Measurements from ENCODE around the gene MPV17L2. TPM values are rescaled to one million over a fixed set of nuclear protein-coding genes. Genes with fewer than 3 reads are reported as not detected.

The MPV17L2 gene
- total RNA-seq, 4 donors from 2014 or later: 13.8 to 30.7 (median 22.4) TPM

GRCh38 chr19:18233224-18233825, 40.3 kb downstream of the MPV17L2 start:
- peak; percentile 26 for ATAC-seq
- no peak overlapping the region for H3K4me3 ChIP-seq
- H3K9me3 ChIP-seq: peaks cover 0 to 17% (median 0%) of the 10 kb centered on the region in 3 donors
- no peaks in the 10 kb centered on the region for H3K36me3 ChIP-seq
- H3K27ac ChIP-seq: no peak overlapping the region
- peaks cover 0 to 6% (median 0%) of the 10 kb centered on the region in 3 donors for H3K4me1 ChIP-seq
- TF ChIP-seq, protein P1, sequence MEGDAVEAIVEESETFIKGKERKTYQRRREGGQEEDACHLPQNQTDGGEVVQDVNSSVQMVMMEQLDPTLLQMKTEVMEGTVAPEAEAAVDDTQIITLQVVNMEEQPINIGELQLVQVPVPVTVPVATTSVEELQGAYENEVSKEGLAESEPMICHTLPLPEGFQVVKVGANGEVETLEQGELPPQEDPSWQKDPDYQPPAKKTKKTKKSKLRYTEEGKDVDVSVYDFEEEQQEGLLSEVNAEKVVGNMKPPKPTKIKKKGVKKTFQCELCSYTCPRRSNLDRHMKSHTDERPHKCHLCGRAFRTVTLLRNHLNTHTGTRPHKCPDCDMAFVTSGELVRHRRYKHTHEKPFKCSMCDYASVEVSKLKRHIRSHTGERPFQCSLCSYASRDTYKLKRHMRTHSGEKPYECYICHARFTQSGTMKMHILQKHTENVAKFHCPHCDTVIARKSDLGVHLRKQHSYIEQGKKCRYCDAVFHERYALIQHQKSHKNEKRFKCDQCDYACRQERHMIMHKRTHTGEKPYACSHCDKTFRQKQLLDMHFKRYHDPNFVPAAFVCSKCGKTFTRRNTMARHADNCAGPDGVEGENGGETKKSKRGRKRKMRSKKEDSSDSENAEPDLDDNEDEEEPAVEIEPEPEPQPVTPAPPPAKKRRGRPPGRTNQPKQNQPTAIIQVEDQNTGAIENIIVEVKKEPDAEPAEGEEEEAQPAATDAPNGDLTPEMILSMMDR (IDR thresholded peaks at IDR 0.05): no peak
- no peak for TF ChIP-seq EP300 (IDR thresholded peaks at IDR 0.05)
- no peak for TF ChIP-seq POLR2A (IDR thresholded peaks at IDR 0.05)
- TF ChIP-seq POLR2AphosphoS5 (IDR thresholded peaks at IDR 0.05): no peak
- H3K27me3 ChIP-seq: peaks cover 93% of the 10 kb centered on the region
- 0 to 27% methylated on average over 1 to 16 of the region's 37 CpGs for WGBS, 2 donors (ENCODE audit: low coverage in 1 of 2)

GRCh38 chr19:18234194-18234593, 41.2 kb downstream of the MPV17L2 start:
- Histone ChIP-seq H3K4me1 (peaks cover 0 to 6% (median 0%) of the 10 kb centered on the region in 3 donors), H3K27me3 (peaks cover 91% of the 10 kb centered on the region), H3K36me3 (no peaks in the 10 kb centered on the region), H3K4me3 (no peak overlapping the region), H3K9me3 (peaks cover 0 to 17% (median 0%) of the 10 kb centered on the region in 3 donors), H3K27ac (no peak overlapping the region)
- ATAC-seq: no peak
- 90% methylated on average over 2 of the region's 6 CpGs; no CpG with 5 or more reads in 1 of the 2 donors for WGBS, 2 donors (ENCODE audit: low coverage in 1 of 2)
- TF ChIP-seq EP300 (IDR thresholded peaks at IDR 0.05): no peak
- TF ChIP-seq, protein P1 (IDR thresholded peaks at IDR 0.05): no peak

GRCh38 chr19:18239303-18239702, 46.3 kb downstream of the MPV17L2 start:
- Histone ChIP-seq H3K36me3 (no peaks in the 10 kb centered on the region), H3K27ac (no peak overlapping the region), H3K4me1 (no peaks in the 10 kb centered on the region), H3K9me3 (no peaks in the 10 kb centered on the region), H3K27me3 (peaks cover 55% of the 10 kb centered on the region), H3K4me3 (no peak overlapping the region)
- TF ChIP-seq EP300 (IDR thresholded peaks at IDR 0.05) (no peak), POLR2AphosphoS5 (IDR thresholded peaks at IDR 0.05) (no peak), POLR2A (IDR thresholded peaks at IDR 0.05) (no peak)
- TF ChIP-seq, protein P1 (IDR thresholded peaks at IDR 0.05): no peak
- 19 to 32% methylated on average over 3 to 12 of the region's 12 CpGs for WGBS, 2 donors (ENCODE audit: low coverage in 1 of 2)
- ATAC-seq: no peak

DNA sequence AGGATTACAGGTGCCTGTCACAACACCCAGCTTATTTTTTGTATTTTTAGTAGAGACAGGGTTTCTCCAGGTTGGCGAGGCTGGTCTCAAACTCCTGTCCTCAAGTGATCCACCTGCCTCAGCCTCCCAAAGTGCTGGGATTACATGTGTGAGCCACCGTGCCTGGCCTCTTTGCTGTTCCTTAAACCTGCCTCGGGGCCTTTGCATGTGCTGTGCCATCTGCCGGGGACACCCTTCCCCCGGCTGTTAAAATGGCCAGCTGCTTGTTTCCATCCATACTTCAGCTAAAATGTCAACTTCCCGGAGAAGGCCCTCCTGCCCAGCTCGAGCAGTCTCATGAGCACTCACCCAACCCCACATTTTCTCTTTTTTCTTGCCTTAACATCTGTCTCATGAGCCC, 52.3 kb downstream of the MPV17L2 start:
- Histone ChIP-seq H3K9me3 (peaks cover 0 to 3% (median 0%) of the 10 kb centered on the region in 3 donors), H3K36me3 (no peaks in the 10 kb centered on the region), H3K27ac (no peak overlapping the region), H3K27me3 (peaks cover 6% of the 10 kb centered on the region), H3K4me3 (no peak overlapping the region), H3K4me1 (no peaks in the 10 kb centered on the region)
- 53 to 56% methylated on average over 4 to 7 of the region's 7 CpGs for WGBS, 2 donors (ENCODE audit: low coverage in 1 of 2)
- TF ChIP-seq POLR2A (IDR thresholded peaks at IDR 0.05) (no peak), POLR2AphosphoS5 (IDR thresholded peaks at IDR 0.05) (no peak), EP300 (IDR thresholded peaks at IDR 0.05) (no peak)
- TF ChIP-seq, protein P1 (IDR thresholded peaks at IDR 0.05): no peak
- ATAC-seq: no peak

Small RNAs within 50 kb of the gene (small RNA-seq; reads per million reads assigned to genes)
- gene IFI30: 0 reads per million in 4 donors

Other genes starting within 250 kb of the MPV17L2 start
- under 1 TPM in 2 of 4 donors, not detected in 2; 0.20 to 0.89 TPM for gene KCNN1, start 226.1 kb upstream of the MPV17L2 start, total RNA-seq
- 10 to 100 TPM; 31.9 to 64.6 (median 47.5) TPM for gene ARRDC2, start 185.0 kb upstream of the MPV17L2 start, total RNA-seq
- 1 to 10 TPM in 3 of 4 donors, under 1 TPM in 1; 0.15 to 3.5 (median 1.5) TPM for gene IL12RB1, start 106.3 kb upstream of the MPV17L2 start, total RNA-seq
- 1 to 10 TPM; 3.3 to 8.8 (median 4.8) TPM for gene MAST3, start 95.4 kb upstream of the MPV17L2 start, total RNA-seq
- gene PIK3R2, start 40.1 kb upstream of the MPV17L2 start, total RNA-seq: 10 to 100 TPM in 3 of 4 donors, 1 to 10 TPM in 1; 5.3 to 30.1 (median 22.7) TPM
- gene IFI30, start 19.4 kb upstream of the MPV17L2 start, total RNA-seq: 10 to 100 TPM in 3 of 4 donors, 1 to 10 TPM in 1; 4.4 to 79.6 (median 40.8) TPM
- gene RAB3A, start 10.8 kb downstream of the MPV17L2 start, total RNA-seq: 1 to 10 TPM in 3 of 4 donors, under 1 TPM in 1; 0.92 to 3.8 (median 1.6) TPM
- 1 to 10 TPM in 1 of 4 donors, under 1 TPM in 3; 0.35 to 2.3 (median 0.53) TPM for gene PDE4C, start 33.2 kb downstream of the MPV17L2 start, total RNA-seq
- gene IQCN, start 81.2 kb downstream of the MPV17L2 start, total RNA-seq: 1 to 10 TPM in 2 of 4 donors, under 1 TPM in 2; 0.27 to 4.4 (median 1.3) TPM
- 100 to 1,000 TPM; 241 to 573 (median 297) TPM for gene JUND, start 88.4 kb downstream of the MPV17L2 start, total RNA-seq
- 100 to 1,000 TPM in 1 of 4 donors, 10 to 100 TPM in 3; 81.2 to 116 (median 94.5) TPM for gene LSM4, start 129.9 kb downstream of the MPV17L2 start, total RNA-seq
- gene PGPEP1, start 147.4 kb downstream of the MPV17L2 start, total RNA-seq: 10 to 100 TPM; 15.0 to 38.2 (median 23.1) TPM
- gene GDF15, start 192.9 kb downstream of the MPV17L2 start, total RNA-seq: 1 to 10 TPM in 3 of 4 donors, under 1 TPM in 1; 0.62 to 3.7 (median 3.0) TPM
- 10 to 100 TPM in 1 of 4 donors, 1 to 10 TPM in 3; 1.9 to 19.0 (median 4.8) TPM for gene LRRC25, start 204.4 kb downstream of the MPV17L2 start, total RNA-seq
- gene SSBP4, start 226.2 kb downstream of the MPV17L2 start, total RNA-seq: 10 to 100 TPM; 58.4 to 76.2 (median 61.3) TPM
- gene ISYNA1, start 244.9 kb downstream of the MPV17L2 start, total RNA-seq: 10 to 100 TPM; 15.2 to 31.6 (median 19.8) TPM